Transverse colon (tissue), 4 donors: ENCODE results near the gene ASIP. TPM values are rescaled to one million over a fixed set of nuclear protein-coding genes. Genes with fewer than 3 reads are reported as not detected.

ENCODE experiments used
- DNase-seq: peaks from one replicate; pipeline ENCODE4 v3.0.0-alpha.2; 2019
- H3K27ac ChIP-seq, 4 donors: fragments of 200-600 bp; sonication (generic); 2 replicates each; pipeline ENCODE4 v1.5.1; 2016 to 2018; ENCODE audit warnings: inconsistent platforms in 4 of 4
- H3K27me3 ChIP-seq: fragments of 200-600 bp; sonication (generic); 2 replicates; pipeline ENCODE4 v1.5.1; 2017; ENCODE audit warnings: inconsistent platforms
- H3K36me3 ChIP-seq, 4 donors: fragments of 200-600 bp; sonication (generic); 2 replicates each; pipeline ENCODE4 v1.5.1; 2017 to 2019; ENCODE audit warnings: inconsistent platforms in 4 of 4
- H3K4me1 ChIP-seq, 4 donors: fragments of 200-600 bp; sonication (generic); 2 replicates each; pipeline ENCODE4 v1.5.1; 2017 to 2020; ENCODE audit warnings: inconsistent platforms in 4 of 4
- H3K4me3 ChIP-seq, 4 donors: fragments of 200-600 bp; sonication (generic); 1 replicate in 1 of 4; 2 replicates in 3 of 4; pipeline versions ENCODE4 v1.5.1 to v1.6.1; 2017 to 2019; ENCODE audit warnings: inconsistent platforms in 4 of 4
- H3K9me3 ChIP-seq, 2 donors: fragments of 200-600 bp; sonication (generic); 2 replicates each; pipeline ENCODE4 v1.5.1; 2017 to 2019; ENCODE audit warnings: inconsistent platforms in 2 of 2
- CTCF ChIP-seq, 5 experiments: fragments of 200-600 bp in 3 of 5; fragments of 450-650 bp in 2 of 5; sonication (generic) in 3 of 5; IDR thresholded peaks; 1 replicate in 2 of 5; 2 replicates in 3 of 5; pipeline ENCODE4 v1.5.1; 2016 to 2017; ENCODE audit warnings: antibody characterized with exemption in 5 of 5, inconsistent platforms in 3 of 5, mild to moderate bottlenecking in 2 of 5, moderate library complexity in 1 of 5
- EP300 ChIP-seq: sonication (generic); formaldehyde crosslinking; IDR thresholded peaks from one replicate; pipeline ENCODE4 v1.6.1; 2017; ENCODE audit warnings: antibody characterized with exemption, low read depth
- POLR2A ChIP-seq: fragments of 450-650 bp; IDR thresholded peaks from one replicate; pipeline ENCODE4 v1.6.1; 2016; ENCODE audit warnings: antibody characterized with exemption, mild to moderate bottlenecking, moderate library complexity
- POLR2AphosphoS5 ChIP-seq, 3 donors: sonication (generic); formaldehyde crosslinking; IDR thresholded peaks; one replicate each; pipeline ENCODE4 v1.6.1; 2016; ENCODE audit warnings: antibody characterized with exemption in 3 of 3
- WGBS, 2 donors: methylation state at CpG; one replicate each; pipeline ENCODE4 v1.1.5; 2018; ENCODE audit warnings: low coverage in 1 of 2; 5-methylcytosine and 5-hydroxymethylcytosine counted together
- in situ Hi-C, 4 donors: fragments of 200-750 bp; cut with MboI; loops; one replicate each; pipeline versions ENCODE4 v1.15.0 to v1.15.1; 2017; ENCODE audit warnings: low sequenced_read_pairs in 3 of 4, low pct_ligation_motif_present in 1 of 4, low pct_unique_long_range_greater_than_20kb in 1 of 4
- intact Hi-C: fragments of 100-400 bp; cut with DNase I; formaldehyde crosslinking; loops from one replicate; pipeline ENCODE4 v1.15.1; 2023; ENCODE audit warnings: low total_unique reads
- total RNA-seq, 4 donors: library from RNA; depleted of rRNA; stranded (reverse); fragments of >200 nt; gene quantifications; one replicate each; pipeline ENCODE4 v1.1.0, GENCODE V29; 2016

ASIP gene
- total RNA-seq, 4 donors from 2014 or later: not detected

GRCh38 chr20:34311118-34312023 lies 70.1 kb downstream of the ASIP start:
- peak overlapping the region in 3 of 4 donors; percentile 3 to 35 (median 8) for H3K4me3 ChIP-seq
- no peaks in the 10 kb centered on the region for H3K36me3 ChIP-seq
- no peaks in the 10 kb centered on the region for H3K9me3 ChIP-seq
- TF ChIP-seq POLR2A: no peak
- no peak for TF ChIP-seq EP300
- peak in 2 of 3 donors; percentile 13 to 18 for TF ChIP-seq POLR2AphosphoS5 (IDR thresholded peaks at IDR 0.05)
- in situ Hi-C loops (loop anchor here (10.0 to 25.0 kb wide), 5 partner anchors 176 to 451 kb away; partner anchors contain the start of genes DYNLRB1 (in 2 of the 4) and TP53INP2 (in 1 of the 4)), intact Hi-C loops (loop anchor here (2.0 kb wide), 1 partner anchor 401 kb away; no protein-coding TSS in a partner anchor)
- peak; percentile 86 for DNase-seq
- peaks cover 6 to 30% (median 24%) of the 10 kb centered on the region in 4 donors for H3K4me1 ChIP-seq
- peaks cover 13% of the 10 kb centered on the region for H3K27me3 ChIP-seq
- WGBS, 2 donors: 15 to 34% methylated on average over 4 to 45 of the region's 45 CpGs
- H3K27ac ChIP-seq: peak overlapping the region; percentile 71 to 79 (median 74)

GRCh38 chr20:34312024-34312460 lies 70.8 kb downstream of the ASIP start:
- Histone ChIP-seq H3K27me3 (peaks cover 13% of the 10 kb centered on the region), H3K27ac (peak overlapping the region; percentile 71 to 79 (median 74)), H3K4me3 (peak overlapping the region in 3 of 4 donors; percentile 3 to 35 (median 18)), H3K9me3 (no peaks in the 10 kb centered on the region), H3K36me3 (no peaks in the 10 kb centered on the region), H3K4me1 (peaks cover 6 to 30% (median 24%) of the 10 kb centered on the region in 4 donors)
- no peak for TF ChIP-seq CTCF (IDR thresholded peaks at IDR 0.05)
- TF ChIP-seq POLR2AphosphoS5 (IDR thresholded peaks at IDR 0.05): no peak
- TF ChIP-seq POLR2A: no peak
- TF ChIP-seq EP300: no peak
- intact Hi-C loops (loop anchor here (2.0 kb wide), 1 partner anchor 401 kb away; no protein-coding TSS in a partner anchor), in situ Hi-C loops (loop anchor here (10.0 to 25.0 kb wide), 5 partner anchors 175 to 450 kb away; partner anchors contain the start of genes DYNLRB1 (in 2 of the 4) and TP53INP2 (in 1 of the 4))
- WGBS, 2 donors: 8% methylated on average over 11 of the region's 11 CpGs; no CpG with 5 or more reads in 1 of the 2 donors
- DNase-seq: no peak

DNA sequence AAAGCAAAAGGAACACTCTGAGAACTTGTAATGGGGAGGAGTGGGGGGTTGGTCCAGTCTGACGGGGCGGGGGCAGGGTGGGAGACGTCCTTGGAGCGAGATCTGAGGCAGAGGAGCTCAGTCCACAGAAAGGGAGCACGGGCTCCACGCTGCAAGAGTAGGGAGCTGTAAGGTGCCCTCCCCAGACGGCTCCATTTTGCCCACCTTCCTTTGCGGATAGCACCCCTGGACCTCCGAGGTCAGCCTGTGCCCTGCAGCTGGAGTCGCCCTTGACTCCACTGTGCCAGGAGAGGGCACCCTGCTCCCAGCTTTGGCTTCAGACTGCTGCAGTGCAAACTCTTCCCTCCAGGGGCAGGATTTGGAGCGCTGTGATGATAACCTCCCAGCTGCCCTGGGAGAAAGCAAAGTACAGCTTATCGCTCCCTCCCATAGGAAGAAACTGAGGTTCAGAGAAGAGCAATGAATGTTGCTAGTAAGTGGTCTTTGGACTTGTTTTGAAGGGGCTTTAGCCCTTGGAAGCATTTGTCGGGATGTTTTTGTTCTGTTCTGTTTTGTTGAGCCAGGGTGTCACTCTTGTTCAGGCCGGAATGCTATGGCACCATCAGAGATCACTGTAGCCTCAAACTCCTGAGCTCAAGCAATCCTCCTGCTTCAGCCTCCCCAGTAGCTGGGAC lies 71.5 kb downstream of the ASIP start:
- in situ Hi-C loops (loop anchor here (10.0 to 25.0 kb wide), 5 partner anchors 175 to 450 kb away; partner anchors contain the start of genes DYNLRB1 (in 2 of the 4) and TP53INP2 (in 1 of the 4)), intact Hi-C loops (loop anchor here (2.0 kb wide), 1 partner anchor 400 kb away; no protein-coding TSS in a partner anchor)
- no peaks in the 10 kb centered on the region for H3K36me3 ChIP-seq
- WGBS, 2 donors: 13% methylated on average over 14 of the region's 14 CpGs; no CpG with 5 or more reads in 1 of the 2 donors
- H3K27ac ChIP-seq: peak overlapping the region in 3 of 4 donors; percentile 71 to 79 (median 76)
- H3K27me3 ChIP-seq: peaks cover 13% of the 10 kb centered on the region
- no peaks in the 10 kb centered on the region for H3K9me3 ChIP-seq
- H3K4me1 ChIP-seq: peaks cover 6 to 30% (median 24%) of the 10 kb centered on the region in 4 donors
- peak; percentile 92 for DNase-seq
- TF ChIP-seq POLR2A (no peak), POLR2AphosphoS5 (IDR thresholded peaks at IDR 0.05) (peak in 2 of 3 donors; percentile 25 to 48), CTCF (IDR thresholded peaks at IDR 0.05) (peak; percentile 98 to 100 (median 99))
- peak overlapping the region in 3 of 4 donors; percentile 3 to 35 (median 18) for H3K4me3 ChIP-seq

DNA sequence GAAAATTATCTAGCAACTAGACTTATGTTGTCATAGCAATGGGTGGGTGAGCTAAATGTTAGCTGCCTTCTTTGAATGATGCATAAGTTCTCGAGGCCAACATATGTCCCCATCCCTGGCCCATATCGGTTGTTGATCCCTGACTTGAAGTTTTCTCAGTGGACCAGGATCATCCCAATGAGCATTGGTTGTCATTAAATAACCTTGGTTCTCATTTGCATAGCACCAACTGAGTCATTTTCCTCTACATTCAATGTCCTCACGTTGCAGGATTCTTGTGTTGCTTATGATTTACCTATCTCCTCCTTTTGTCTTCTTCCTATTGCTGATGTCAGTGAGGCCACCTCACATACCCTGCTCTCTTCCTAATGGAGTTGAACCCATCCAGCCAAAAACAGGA lies 74.0 kb downstream of the ASIP start:
- no peaks in the 10 kb centered on the region for H3K9me3 ChIP-seq
- H3K27ac ChIP-seq: no peak overlapping the region
- intact Hi-C loops: no loop called here
- H3K4me3 ChIP-seq: no peak overlapping the region
- H3K27me3 ChIP-seq: peaks cover 13% of the 10 kb centered on the region
- no peak for TF ChIP-seq CTCF (IDR thresholded peaks at IDR 0.05)
- no peak for TF ChIP-seq POLR2AphosphoS5 (IDR thresholded peaks at IDR 0.05)
- TF ChIP-seq POLR2A: no peak
- no peak for TF ChIP-seq EP300
- H3K36me3 ChIP-seq: no peaks in the 10 kb centered on the region
- in situ Hi-C loops: loop anchor here (10.0 to 25.0 kb wide), 5 partner anchors 172 to 447 kb away; partner anchors contain the start of genes DYNLRB1 (in 2 of the 4) and TP53INP2 (in 1 of the 4)
- WGBS, 2 donors: 86 to 92% methylated on average over 2 to 3 of the region's 3 CpGs
- peaks cover 6 to 24% (median 20%) of the 10 kb centered on the region in 4 donors for H3K4me1 ChIP-seq
- no peak for DNase-seq
